CD4-positive, alpha-beta T cell treated with Interleukin-4 for 4 hours (primary cell): ENCODE data around the gene TIGD2.

Source experiments
- DNase-seq: peaks from one replicate; pipeline ENCODE4 v3.0.0-alpha.2; 2020

TIGD2 gene

GRCh38 chr4:89110986-89111832, at the start of gene TIGD2:
TIGD2 (plus strand) TSS chr4:89111533; CDS start chr4:89112975, 1,442 bp downstream.
- DNase-seq, result peak; percentile 83

GRCh38 chr4:89064848-89065247, 46.5 kb upstream of the TIGD2 start:
- no peak for DNase-seq

- DNase-seq, result no peak
Observed at GRCh38 chr4:89067417-89067816, 43.9 kb upstream of the TIGD2 start.

GRCh38 chr4:89069481-89069880, 41.9 kb upstream of the TIGD2 start:
- DNase-seq, result no peak

GRCh38 chr4:89070041-89070440, 41.3 kb upstream of the TIGD2 start:
- no peak for DNase-seq

GRCh38 chr4:89071311-89071710, 40.0 kb upstream of the TIGD2 start:
- DNase-seq, result no peak

GRCh38 chr4:89072921-89073320, 38.4 kb upstream of the TIGD2 start:
- no peak for DNase-seq

GRCh38 chr4:89077761-89078160, 33.6 kb upstream of the TIGD2 start:
- DNase-seq, result no peak

GRCh38 chr4:89078300-89078699, 33.0 kb upstream of the TIGD2 start:
- no peak for DNase-seq

GRCh38 chr4:89099034-89099433, 12.3 kb upstream of the TIGD2 start:
- no peak for DNase-seq

GRCh38 chr4:89099471-89099870, 11.9 kb upstream of the TIGD2 start:
- DNase-seq, result no peak

GRCh38 chr4:89100853-89101252, 10.5 kb upstream of the TIGD2 start:
- DNase-seq, result no peak

GRCh38 chr4:89101256-89102161, 9.8 kb upstream of the TIGD2 start:
- peak; percentile 32 for DNase-seq

- no peak for DNase-seq
Observed at GRCh38 chr4:89105726-89106125, 5.6 kb upstream of the TIGD2 start.

- DNase-seq, result no peak
Observed at GRCh38 chr4:89108091-89108490, 3.2 kb upstream of the TIGD2 start.

- DNase-seq, result no peak
Observed at GRCh38 chr4:89109841-89110540, 1.3 kb upstream of the TIGD2 start.

- DNase-seq, result no peak
Observed at GRCh38 chr4:89110541-89110985, 770 bp upstream of the TIGD2 start.

- no peak for DNase-seq
Observed at GRCh38 chr4:89111833-89112563, 665 bp downstream of the TIGD2 start.

- DNase-seq, result no peak
Observed at GRCh38 chr4:89113415-89113814, 2.1 kb downstream of the TIGD2 start.

GRCh38 chr4:89114100-89114499, 2.8 kb downstream of the TIGD2 start:
- DNase-seq, result no peak

GRCh38 chr4:89117115-89117514, 5.8 kb downstream of the TIGD2 start:
- no peak for DNase-seq

- no peak for DNase-seq
Observed at GRCh38 chr4:89119166-89119565, 7.8 kb downstream of the TIGD2 start.
